ENCODE measurements around the gene PPIL6. TPM values are rescaled to one million over a fixed set of nuclear protein-coding genes. Genes with fewer than 3 reads are reported as not detected.

PPIL6 gene
- polyA plus RNA-seq, 1 of the 3 experiments (the other 2 are of a cell fraction) = 1.1 TPM

GRCh38 chr6:109482905-109483734, 42.7 kb upstream of the PPIL6 start, which contains the start of gene ZBTB24:
Gene ZBTB24, minus strand, starts transcription at chr6:109483219. Its CDS starts 1,193 bp downstream, at chr6:109482026.
- POLR2A ChIA-PET = interaction anchor here (1.2 kb wide), 1 partner anchor 27 kb away, joined by 6 read pairs; the partner anchor contains the start of gene MICAL1
- CTCF ChIA-PET = interaction anchor here (1.3 to 1.7 kb wide), 4 partner anchors 12 to 101 kb away, joined by 3 to 5 read pairs (median 4); partner anchors contain the start of genes CD164, MICAL1, PPIL6 and SMPD2
- peak within 1 kb of the TSS; percentile 69 to 75 for H3K4me3 ChIP-seq (ENCODE audit: low read depth in 2 of 2, low read length in 1 of 2)
- no peaks in the 10 kb centered on the region for H3K9me2 ChIP-seq
- H3F3A ChIP-seq (replicated peaks; ENCODE audit: insufficient read depth) = peaks cover 4% of the 10 kb centered on the region
- DNase-seq = peak; percentile 98
- peak within 1 kb of the TSS; percentile 74 for H3K9ac ChIP-seq
- peaks cover 11 to 12% of the 10 kb centered on the region in 2 experiments; a peak in 3 of 4 replicates for H3K4me1 ChIP-seq (ENCODE audit: control insufficient read depth in 1 of 2, insufficient read depth in 2 of 2, low read depth in 1 of 2, low read length in 1 of 2)
- peak within 1 kb of the TSS; percentile 89 for H2AFZ ChIP-seq (ENCODE audit: low read depth)
- no peaks in the 10 kb centered on the region for H4K20me1 ChIP-seq (ENCODE audit: insufficient read depth)
- H3K36me3 ChIP-seq (replicated peaks in 1 of 2; ENCODE audit: control insufficient read depth in 1 of 2, insufficient read depth in 2 of 2, low read length in 1 of 2) = peaks cover 15 to 23% of the 10 kb centered on the region in 2 experiments
- TF ChIP-seq USF1 (IDR thresholded peaks at IDR 0.05; ENCODE audit: borderline replicate concordance, low read depth) (peak; percentile 91), CHD2 (IDR thresholded peaks at IDR 0.05; ENCODE audit: low read length, partially characterized antibody) (peak; percentile 26), IRF3 (IDR thresholded peaks at IDR 0.05; ENCODE audit: low read depth, low read length) (no peak), MAX (IDR thresholded peaks at IDR 0.05; ENCODE audit: low read depth) (peak; percentile 92), REST (IDR thresholded peaks at IDR 0.05; ENCODE audit: low read depth, low read length) (no peak), GATA2 (CRISPR knock-in tag; IDR thresholded peaks at IDR 0.05) (no peak), TEAD4 (IDR thresholded peaks at IDR 0.05; ENCODE audit: borderline replicate concordance, insufficient read depth) (no peak), MXI1 (IDR thresholded peaks at IDR 0.05; ENCODE audit: low read depth, low read length) (no peak; the same call in none of the 2 replicates), ELF1 (IDR thresholded peaks at IDR 0.05) (peak; percentile 95), TAF1 (IDR thresholded peaks at IDR 0.05; ENCODE audit: borderline replicate concordance, low read depth, low read length) (peak; percentile 71), POLR2AphosphoS5 (IDR thresholded peaks at IDR 0.05; ENCODE audit: low read depth, low read length) (peak; percentile 38; the same call in 1 of the 2 replicates), SIN3A (IDR thresholded peaks at IDR 0.05; ENCODE audit: borderline replicate concordance, low read depth, low read length) (peak; percentile 36; the same call in 1 of the 2 replicates), RCOR1 (IDR thresholded peaks at IDR 0.05; ENCODE audit: low read length) (0 out of 2 replicates have a peak, but pooled peaks have one; percentile 9), SMC3 (IDR thresholded peaks at IDR 0.05; ENCODE audit: low read depth, low read length) (no peak), RAD21 (IDR thresholded peaks at IDR 0.05; ENCODE audit: low read length) (no peak), GABPA (IDR thresholded peaks at IDR 0.05; ENCODE audit: low read depth) (no peak), USF2 (IDR thresholded peaks at IDR 0.05; ENCODE audit: borderline replicate concordance, low read depth, low read length) (peak; percentile 53; the same call in 1 of the 2 replicates), NRF1 (IDR thresholded peaks at IDR 0.05; ENCODE audit: low read depth, low read length) (peak; percentile 73)
- peak within 1 kb of the TSS; percentile 11 to 39; a peak in 1 of 4 replicates for H3K27ac ChIP-seq (ENCODE audit: low read depth in 2 of 2, low read length in 1 of 2)
- H3K27me3 ChIP-seq (ENCODE audit: insufficient read depth) = no peaks in the 10 kb centered on the region
- peaks cover 45% of the 10 kb centered on the region for H3K79me2 ChIP-seq (ENCODE audit: insufficient read depth)
- peak within 1 kb of the TSS; percentile 76 for H3K4me2 ChIP-seq
- WGBS (ENCODE audit: low lambda C conversion rate) = 3% methylated on average over 14 of the region's 97 CpGs
- H3K9me3 ChIP-seq = no peaks in the 10 kb centered on the region
